ENCODE measurements around the gene ARPC4.

Gene ARPC4

GRCh38 chr3:9786825-9787669 lies 5.8 kb upstream of the ARPC4 start:
- TF ChIP-seq CTCF (IDR thresholded peaks at IDR 0.05), result no peak; the same call in 1 of the 2 replicates

DNA sequence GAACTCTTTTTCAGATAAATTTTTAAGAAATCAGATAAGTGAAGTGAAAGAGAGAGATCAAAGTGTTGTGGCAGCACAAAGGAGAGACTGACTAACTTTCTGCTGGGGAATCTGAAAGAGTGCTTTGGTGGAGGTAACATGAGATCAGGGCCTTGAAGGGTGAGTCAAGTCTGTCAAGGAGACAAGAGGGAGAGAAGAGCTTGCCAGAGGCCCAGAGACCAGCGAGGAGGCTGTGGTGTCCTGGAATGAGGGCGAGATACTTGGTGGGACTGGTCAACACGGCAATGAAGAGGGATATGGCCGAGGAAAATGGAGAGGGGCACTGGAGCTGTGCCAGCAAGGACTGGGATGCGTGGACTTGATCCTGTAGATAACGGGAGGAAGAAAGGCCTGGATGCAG lies 5.2 kb upstream of the ARPC4 start:
- no peak for TF ChIP-seq CTCF (IDR thresholded peaks at IDR 0.05)

GRCh38 chr3:9791127-9791526 lies 1.8 kb upstream of the ARPC4 start:
- TF ChIP-seq CTCF (IDR thresholded peaks at IDR 0.05), result no peak

- no peak for TF ChIP-seq CTCF (IDR thresholded peaks at IDR 0.05)
Observed at GRCh38 chr3:9791790-9792404, 985 bp upstream of the ARPC4 start.

GRCh38 chr3:9793161-9793781 lies 389 bp downstream of the ARPC4 start:
- no peak for TF ChIP-seq CTCF (IDR thresholded peaks at IDR 0.05)

- no peak for TF ChIP-seq CTCF (IDR thresholded peaks at IDR 0.05)
Observed at GRCh38 chr3:9794400-9794799, 1.5 kb downstream of the ARPC4 start.

GRCh38 chr3:9795207-9795606 lies 2.3 kb downstream of the ARPC4 start:
- TF ChIP-seq CTCF (IDR thresholded peaks at IDR 0.05), result no peak

Measured in LNCAP (cell line).